ENCODE results near the gene KRT40.

KRT40 gene

DNA sequence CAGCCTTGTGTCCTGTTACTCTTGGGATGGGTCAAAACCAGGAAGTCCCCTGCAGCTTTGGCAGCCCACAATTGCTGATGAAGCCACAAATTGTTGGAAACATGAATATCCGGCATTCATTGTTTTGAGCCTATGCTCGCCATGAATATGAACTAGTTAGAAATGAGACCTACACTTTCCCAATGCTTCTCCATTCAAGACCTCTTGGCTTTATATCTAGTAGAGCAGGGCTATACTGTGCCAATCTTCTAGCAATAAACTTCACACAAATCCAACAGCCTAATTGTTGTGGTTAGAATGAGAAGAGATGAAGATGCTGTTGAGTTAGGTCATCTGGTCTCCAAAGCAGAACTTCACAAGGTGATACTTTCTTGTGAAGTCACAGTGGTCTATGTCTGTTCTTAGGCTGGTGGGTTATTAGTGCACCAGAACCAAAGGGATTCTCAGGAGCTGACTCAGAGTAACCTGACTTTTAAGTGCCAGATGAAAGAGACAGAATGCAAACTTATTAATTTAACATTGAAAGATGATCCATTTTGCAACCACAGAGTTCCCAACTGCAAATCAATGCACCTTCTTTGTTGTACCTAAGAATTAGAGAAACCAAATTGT lies 33.0 kb downstream of the KRT40 start:
- no peak for DNase-seq

- DNase-seq, result no peak
These were observed 34.0 kb downstream of the KRT40 start for GRCh38 chr17:40950176-40950575.

DNA sequence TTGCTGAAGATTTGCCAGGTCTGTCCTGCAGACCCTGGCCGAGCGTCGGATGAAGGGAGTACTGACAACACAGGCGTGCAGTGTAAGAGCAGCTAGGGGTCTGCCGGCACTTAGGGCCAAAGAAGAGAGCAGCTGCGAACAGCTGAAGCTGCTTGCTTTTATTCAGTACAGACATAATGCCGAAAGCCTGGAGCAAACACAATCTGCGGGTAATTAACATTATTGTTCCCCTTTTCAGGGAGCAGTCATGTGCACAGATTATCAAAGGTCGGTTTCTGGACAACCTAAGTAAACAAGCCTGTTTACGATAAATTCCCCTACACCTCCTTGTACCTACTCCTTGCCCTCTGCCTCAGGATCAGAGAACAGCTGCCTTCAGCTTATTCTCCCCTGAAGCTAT lies 34.7 kb downstream of the KRT40 start:
- DNase-seq, result no peak

GRCh38 chr17:40947929-40948328 lies 36.2 kb downstream of the KRT40 start:
- DNase-seq, result no peak

GRCh38 chr17:40945414-40945813 lies 38.7 kb downstream of the KRT40 start:
- DNase-seq, result no peak

DNA sequence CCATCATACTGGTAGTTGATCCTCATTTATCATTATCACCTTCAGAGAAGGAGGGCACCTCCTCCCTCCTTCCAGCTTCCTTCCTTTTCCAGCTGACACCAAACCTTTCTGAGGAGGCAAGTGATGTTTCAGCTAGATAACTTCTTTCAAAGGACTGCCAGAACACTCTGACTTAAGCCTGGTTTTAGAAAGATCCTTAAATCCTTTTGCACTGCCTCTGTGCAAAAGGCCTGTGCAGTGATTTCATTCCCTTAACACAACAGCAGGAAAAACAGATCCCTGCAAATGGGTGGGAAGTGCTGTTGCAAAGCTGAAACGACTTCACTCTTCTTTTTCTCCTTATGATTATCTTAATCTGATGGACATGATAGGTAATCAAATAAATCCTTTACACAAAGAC lies 39.6 kb downstream of the KRT40 start:
- DNase-seq, result no peak

DNA sequence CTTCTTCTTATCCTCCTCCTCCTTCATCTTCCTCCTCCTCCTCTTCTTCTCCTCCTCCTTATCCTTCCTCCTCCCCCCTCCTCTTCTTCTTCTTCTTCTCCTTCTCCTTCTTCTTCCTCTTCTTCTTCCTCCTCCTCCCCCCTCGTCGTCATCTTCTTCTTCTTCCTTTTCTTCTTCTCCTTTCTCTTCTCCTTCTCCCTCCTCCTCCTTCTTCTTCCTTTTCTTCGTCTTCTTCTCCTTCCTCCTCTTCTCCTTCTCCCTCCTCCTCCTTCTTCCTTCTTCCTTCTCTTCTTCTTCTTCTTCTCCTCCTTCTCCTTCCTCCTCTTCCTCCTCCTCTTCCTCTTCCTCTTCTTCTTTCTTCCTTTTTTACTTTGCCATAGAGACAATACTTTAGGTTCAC lies 41.6 kb downstream of the KRT40 start:
- no peak for DNase-seq

GRCh38 chr17:40940266-40940665 lies 43.9 kb downstream of the KRT40 start:
- DNase-seq, result no peak

- DNase-seq, result no peak
These were observed 45.1 kb downstream of the KRT40 start for GRCh38 chr17:40938981-40939380.

GRCh38 chr17:40937384-40937819 lies 46.7 kb downstream of the KRT40 start, which contains the start of gene KRT23:
Gene KRT23, minus strand, starts transcription at chr17:40937646. Its CDS starts 1,043 bp downstream, at chr17:40936603.
- DNase-seq, result no peak

DNA sequence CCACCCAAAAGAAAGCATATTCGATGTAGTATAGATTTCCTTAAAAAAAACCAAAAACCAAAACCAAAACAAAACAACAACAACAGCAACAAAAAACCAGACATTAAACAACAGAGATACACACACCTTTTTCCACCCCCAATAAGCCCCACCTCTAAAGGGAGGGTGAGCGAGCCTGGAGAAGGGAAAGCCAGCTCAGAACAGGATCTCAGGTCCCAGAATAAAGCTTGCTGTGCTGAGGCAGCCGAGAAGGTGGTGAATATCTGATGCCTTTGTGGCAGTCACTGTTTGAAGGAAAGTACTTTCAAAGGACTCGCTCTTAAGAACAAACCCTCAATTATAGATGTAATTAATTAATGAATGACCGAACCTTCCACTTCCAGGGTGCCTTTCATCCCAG lies 47.1 kb downstream of the KRT40 start:
- DNase-seq, result no peak

DNA sequence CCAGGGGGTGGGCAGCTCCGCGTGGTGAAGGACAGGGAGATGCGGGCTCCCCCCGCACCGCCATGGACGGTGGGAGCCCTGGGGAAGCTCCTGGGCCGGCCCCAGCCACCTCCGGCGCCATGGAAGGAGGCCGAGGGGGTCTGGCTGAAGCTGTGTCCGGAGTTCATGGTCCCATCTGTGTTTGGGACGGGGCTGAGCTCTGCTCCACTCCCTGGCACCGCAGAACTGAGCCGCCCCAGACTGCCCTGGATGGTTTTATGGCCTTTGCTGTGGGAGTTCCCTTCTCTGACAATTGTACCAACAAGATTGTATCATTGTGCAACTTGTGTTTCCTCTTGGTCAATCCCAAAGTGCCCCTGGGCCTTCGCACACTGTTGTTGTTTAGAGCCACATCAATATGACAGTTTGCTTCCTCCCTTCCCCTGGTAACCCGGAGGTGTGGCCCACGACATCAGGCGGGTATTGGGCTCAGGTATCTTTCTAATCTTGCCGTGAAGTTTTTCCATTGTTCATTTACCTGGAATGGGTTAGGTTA lies 47.6 kb downstream of the KRT40 start:
- no peak for DNase-seq

- no peak for DNase-seq
These were observed 48.5 kb downstream of the KRT40 start for GRCh38 chr17:40935624-40936023.

DNA sequence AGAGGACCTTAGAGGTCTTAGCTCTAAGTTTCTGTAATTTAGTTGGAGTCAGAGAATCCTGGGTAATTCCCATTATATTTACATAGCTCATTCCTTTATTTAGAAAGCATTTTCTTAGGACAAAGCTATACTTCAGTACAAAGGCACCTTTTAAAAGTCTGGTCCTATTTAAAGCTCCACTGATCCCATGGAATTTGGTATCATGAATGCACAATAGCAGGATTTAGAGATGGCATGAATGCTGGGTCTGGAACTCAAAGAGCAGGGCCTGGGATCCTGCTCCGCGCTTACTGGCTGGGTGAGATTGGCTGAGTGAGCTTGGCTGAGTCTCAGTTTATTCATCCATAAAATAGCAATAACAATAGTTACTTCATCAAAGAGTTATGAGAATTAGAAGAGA lies 51.5 kb downstream of the KRT40 start:
- DNase-seq, result no peak

DNA sequence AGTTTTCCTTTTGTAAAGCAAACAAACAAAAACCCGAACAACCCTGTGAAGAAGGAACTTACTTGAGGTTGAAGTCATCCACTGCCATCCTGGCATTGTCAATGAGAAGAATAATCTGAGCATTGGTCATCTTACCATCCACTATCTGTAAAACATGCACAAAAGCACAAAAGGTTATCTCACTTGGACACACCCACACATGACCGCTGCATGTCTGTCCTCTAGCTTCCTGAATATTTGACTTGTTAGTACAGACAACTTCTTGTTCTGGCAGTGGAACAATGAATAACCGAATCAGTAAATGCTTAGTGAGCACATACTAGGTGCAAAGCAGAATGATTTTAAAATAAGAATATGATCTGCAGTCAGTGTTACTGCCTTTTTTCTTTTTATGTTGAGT lies 52.8 kb downstream of the KRT40 start:
- DNase-seq, result no peak
